GM18517 (cell line): Measurements from ENCODE around the gene SGK1.
"Not testable (repeated sequence)": the region's sequence is repeated elsewhere in the genome, so short reads cannot be mapped to it uniquely, and the experiment has no call there.

ENCODE experiments used
- ATAC-seq: cut with Tn5 transposase; IDR thresholded peaks from one replicate; pipeline ENCODE4 v1.9.1; 2021; ENCODE audit warnings: mild to moderate bottlenecking, moderate library complexity; ENCODE audit not compliant: unreplicated experiment

Gene SGK1

DNA sequence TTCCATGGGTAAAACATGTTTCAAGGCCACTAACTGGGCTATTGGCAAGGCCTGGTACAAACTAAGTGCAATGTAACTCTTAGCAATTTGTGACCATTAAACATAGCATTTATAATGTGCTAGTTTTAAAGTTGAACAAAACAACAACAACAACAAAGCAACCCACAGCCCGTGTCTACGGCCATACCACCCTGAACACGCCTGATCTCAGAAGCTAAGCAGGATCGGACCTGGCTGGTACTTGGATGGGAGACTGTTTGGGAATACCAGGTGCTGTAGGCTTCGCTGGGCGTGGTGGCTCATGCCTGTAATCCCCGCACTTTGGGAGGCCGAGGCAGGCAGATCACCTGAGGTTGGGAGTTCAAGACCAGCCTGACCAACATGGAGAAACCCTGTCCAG is 61.0 kb downstream of the SGK1 start:
- ATAC-seq = no peak

DNA sequence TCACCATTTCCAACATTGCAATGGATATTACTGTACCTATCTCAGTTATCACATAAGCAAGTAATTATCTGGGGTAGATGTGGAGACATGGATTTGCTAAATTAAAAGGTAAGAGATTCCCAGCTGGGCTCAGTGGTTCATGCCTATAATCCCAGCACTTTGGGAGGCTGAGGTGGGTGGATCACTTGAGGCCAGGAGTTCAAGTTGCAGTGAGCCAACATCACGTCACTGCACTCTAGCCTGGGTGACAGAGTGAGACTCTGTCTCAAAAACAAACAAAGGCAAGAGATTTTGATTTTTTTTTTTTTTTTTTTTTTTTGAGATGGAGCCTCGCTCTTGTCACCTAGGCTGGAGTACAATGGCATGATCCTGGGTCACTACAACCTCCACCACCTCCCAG is 62.6 kb downstream of the SGK1 start:
- ATAC-seq = not testable (repeated sequence)

DNA sequence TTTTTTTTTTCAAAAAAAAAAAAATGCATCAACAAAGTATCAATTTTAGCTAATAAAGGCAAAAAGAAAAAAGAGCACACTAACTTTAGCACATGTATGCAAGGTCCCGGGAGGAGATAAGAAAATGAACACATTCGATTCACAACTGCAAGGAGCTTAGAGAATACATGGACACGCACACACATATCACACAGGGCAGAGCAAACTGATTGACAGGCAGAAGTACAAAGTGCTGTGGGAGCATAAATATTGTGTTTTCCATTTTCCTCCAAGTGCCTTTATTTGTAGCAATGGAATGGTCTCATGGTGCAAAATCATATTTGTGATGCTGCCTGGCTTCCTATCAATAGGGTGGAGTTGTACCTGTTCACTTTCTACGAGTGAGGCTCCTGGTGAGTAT is 63.8 kb downstream of the SGK1 start:
- ATAC-seq = no peak

DNA sequence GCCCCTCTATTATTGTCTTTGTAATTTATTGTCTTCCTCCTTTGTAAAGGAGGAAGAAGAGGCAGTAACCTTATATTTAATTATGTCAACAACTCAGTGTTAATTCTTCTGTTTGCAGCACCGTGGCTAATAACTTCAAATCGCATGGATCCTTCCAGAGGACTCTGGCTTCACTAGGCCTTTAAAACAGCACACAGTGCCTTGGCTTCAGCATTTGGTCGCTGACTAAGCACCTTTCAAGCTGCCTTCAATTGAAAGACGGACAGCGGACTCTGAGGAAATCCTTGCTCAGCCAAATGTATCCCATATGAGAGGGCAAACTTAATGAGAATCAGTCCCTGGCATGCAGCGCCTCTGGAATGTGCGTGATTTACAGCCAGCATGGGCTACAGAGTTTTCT is 64.2 kb downstream of the SGK1 start:
- ATAC-seq = no peak

DNA sequence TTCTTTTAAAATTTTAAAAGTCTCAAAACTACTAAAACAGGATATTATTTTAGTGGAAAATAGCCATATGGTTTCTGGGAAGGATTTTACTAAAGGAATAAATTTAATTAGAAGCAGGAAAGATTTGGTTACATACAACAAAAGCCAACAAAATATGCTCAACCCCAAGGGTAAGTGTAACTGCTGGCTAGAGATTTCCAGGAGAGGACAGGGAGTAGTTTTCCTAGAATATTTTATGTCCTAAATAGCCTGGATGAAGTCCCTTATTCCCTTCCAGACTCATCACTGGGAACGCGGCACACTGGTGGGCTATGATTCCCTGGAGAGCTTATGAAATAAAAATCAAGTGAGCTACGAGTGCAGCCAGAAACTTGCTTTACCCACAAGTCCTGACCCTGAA is 66.6 kb downstream of the SGK1 start:
- ATAC-seq = no peak

DNA sequence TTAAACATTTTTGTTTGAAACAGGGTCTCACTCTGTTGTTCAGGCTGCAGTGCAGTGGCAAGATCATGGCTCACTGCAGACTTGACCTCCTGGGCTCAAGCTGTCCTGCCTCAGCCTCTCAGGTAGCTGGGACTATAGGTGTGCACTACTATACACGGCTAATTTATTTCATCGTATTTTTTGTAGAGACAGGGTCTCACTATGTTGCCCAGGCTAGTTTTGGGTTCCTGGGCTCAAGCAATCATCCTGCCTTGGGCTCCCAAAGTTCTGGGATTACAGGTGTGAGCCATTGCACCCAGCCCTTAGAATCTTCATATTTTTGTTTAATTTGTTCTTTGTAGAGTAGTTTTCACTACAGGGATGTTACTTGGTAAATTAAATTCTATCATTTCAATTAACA is 67.1 kb downstream of the SGK1 start:
- no peak for ATAC-seq

DNA sequence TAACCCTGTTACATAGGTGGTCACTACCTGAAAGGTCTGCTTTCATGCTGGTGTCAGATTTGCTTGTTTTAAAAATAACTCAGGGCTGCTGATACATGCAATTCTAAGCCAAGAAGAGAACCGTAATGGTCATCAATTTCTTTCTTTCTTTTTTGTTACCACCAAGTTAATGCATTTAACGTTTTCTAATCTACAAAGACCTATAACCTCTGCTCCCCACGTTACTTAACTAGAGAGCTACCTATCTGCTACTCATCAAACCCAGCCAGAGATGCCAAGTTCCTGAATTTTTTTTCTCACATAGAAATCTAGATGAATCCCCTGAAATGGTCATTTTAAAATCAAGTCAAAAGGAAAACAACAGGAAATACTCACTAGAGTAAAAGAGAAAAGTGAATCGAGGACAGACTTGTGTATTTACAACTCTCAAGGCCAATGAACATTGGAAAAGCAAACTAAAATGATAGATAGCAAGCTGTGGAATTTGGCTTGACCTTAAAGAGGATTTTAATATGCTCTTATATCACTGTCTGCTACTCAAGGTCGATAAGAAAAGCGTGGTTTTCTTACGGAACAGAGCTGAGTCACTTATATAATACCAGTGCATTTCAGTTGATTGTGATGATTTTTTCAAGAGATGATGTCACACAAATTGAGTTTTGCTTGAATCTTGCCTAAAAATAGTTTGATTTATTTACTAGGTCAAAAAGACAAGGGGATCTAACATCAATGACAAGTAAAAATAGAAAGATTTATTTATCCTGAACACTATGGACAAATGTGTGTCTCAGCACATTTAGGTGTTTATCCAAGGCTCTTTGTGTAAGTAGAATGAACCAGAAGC is 67.9 kb downstream of the SGK1 start:
- no peak for ATAC-seq

DNA sequence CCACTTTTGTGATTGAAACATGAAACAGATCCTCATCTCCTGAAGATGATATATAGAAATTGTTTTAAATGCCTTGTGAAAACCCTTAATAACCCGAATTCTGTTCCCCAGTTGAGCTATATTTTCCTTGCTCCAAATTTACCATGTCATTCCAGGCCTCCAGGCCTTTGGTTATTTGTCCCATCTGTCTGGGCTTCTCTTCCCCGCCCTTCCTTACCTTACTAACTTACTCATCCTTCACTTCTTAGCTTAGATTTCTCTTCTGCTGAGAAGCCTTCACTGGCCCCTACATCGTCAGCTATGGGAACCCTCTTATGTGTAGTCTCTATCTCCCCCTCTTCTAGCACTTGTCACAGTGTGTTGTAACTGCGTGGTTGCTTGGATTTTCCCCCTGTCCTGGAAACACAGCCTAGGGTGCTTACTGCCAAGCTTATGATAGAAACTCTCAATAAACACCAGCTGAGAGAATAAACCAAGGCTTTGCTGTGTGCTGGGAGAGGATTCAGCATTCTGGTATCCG is 68.6 kb downstream of the SGK1 start:
- ATAC-seq = no peak

DNA sequence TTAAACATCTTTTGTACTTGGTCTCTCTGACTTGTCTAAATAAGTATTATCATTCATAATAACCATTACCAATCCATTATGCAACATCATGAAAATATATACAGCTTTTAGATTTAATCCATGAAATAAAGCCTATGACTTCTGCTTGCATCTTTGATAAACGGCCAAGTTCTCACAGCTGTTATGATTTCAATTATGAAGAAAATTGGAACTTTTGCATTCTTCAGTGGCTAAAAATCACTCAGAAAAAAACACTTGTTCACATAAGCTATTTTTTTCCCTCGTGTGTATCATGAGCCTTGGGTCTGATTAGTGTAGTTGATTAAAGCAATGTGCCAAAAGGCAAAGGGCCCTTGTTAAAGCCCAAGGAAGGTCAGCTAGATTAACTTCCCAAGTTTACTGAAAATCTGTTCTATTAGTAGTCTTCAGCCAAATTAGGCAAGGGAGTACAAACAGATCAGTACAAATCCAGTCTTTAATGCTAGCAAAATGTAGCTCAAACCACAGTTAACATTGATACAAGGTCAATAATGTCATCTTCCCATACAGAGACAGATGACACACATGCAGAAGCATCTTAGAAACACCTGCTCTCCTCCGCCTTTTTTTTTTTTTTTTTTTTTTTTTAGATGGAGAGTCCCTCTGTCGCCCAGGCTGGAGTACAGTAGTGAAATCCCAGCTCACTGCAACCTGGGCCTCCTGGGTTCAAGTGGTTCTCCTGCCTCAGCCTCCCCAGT is 69.9 kb downstream of the SGK1 start:
- no peak for ATAC-seq

DNA sequence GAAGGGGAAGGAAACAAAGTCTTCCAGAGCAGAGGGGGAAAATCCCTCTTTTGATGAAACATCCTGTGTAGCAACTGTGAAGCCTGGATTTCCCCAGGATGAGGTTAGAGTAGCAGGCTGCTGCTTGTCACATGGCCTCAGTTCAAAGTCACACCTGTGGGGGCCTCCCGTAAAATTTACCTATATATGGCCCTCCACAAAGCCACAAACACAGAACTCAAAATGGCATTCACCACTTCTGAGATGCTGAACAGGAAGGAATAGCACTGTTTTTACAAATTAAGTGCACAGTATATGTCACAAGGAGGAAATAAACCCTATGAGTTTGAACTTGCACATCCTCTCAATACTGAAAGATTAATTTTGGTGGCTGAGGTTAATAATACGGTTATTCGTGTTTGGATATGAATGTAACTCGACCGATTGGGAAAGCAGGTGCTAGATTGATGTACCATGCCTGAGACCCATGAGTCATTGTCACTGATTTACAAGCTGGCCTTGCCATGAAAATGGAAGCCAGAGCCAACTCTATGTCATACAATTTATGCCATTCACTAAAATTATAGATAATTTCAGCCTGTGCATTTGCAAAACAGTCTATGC is 70.6 kb downstream of the SGK1 start:
- peak; percentile 95 for ATAC-seq

DNA sequence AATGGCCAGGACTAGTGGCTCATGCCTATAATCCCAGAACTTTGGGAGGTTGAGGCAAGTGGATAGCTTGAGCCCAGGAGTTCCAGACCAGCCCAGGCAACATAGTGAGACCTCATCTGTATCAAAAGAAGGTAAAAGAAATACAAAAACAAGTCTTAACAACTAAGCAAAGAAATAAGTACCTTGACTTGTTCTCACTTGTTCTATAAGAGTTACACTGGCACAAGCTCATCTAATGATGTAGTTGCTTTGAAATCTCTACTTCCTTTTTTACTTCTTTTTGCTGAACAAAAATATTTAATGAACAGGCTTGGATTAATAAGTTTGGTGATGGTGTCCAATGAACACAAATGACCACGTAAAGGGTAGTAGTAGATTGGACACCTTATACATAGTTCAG is 72.2 kb downstream of the SGK1 start:
- no peak for ATAC-seq

DNA sequence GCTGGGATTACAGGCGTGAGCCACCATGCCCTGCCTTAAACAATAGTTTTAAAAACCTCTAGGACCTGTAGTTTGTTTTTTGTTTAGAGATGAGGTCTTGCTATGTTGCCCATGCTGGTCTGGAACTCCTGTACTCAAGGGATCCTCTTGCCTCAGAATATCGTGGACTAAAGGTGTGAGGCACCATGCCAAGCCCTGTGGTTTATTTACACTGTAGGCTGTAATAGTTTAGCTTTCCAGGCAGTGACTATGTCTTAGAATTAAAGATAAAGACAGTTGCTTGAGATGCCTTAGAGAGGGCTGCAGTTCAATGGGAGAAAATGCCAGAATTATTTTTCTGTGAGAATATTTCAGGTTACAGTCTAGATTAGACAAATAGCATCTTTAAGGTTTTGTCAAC is 72.9 kb downstream of the SGK1 start:
- no peak for ATAC-seq

DNA sequence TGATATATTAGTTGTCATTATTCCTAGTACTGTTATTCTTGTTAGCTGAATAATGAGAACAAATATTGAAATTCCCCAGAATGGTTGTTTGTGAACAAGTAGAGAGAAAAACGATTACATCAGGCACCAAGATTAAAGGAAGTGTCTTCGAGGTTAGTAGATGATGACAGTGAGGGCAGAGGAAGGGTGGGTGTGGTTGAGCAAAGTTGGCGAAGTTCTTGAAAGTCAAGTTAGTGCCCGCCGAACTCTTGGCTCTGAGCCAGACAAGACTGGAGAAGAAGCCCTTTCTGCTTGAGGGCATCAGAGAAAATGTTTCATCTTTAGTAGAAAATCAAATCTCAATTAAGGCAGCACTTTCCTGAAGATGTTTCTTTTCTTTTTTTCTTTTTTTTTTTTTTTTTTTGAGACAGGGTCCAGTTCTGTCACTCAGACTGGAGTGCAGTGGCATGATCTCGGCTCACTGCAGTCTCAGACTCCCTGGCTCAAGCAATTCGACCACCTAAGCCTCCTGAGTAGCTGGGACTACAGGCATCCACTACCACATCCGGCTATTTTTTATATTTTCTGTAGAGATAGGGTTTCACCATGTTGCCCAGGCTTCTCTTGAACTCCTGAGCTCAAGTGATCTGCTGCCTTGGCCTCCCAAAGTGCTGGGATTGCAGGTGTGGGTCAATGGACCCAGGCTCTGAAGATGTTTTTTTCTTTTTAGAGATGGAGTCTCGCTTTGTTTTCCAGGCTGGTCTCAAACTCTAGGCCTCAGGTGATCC is 77.1 kb downstream of the SGK1 start:
- no peak for ATAC-seq

DNA sequence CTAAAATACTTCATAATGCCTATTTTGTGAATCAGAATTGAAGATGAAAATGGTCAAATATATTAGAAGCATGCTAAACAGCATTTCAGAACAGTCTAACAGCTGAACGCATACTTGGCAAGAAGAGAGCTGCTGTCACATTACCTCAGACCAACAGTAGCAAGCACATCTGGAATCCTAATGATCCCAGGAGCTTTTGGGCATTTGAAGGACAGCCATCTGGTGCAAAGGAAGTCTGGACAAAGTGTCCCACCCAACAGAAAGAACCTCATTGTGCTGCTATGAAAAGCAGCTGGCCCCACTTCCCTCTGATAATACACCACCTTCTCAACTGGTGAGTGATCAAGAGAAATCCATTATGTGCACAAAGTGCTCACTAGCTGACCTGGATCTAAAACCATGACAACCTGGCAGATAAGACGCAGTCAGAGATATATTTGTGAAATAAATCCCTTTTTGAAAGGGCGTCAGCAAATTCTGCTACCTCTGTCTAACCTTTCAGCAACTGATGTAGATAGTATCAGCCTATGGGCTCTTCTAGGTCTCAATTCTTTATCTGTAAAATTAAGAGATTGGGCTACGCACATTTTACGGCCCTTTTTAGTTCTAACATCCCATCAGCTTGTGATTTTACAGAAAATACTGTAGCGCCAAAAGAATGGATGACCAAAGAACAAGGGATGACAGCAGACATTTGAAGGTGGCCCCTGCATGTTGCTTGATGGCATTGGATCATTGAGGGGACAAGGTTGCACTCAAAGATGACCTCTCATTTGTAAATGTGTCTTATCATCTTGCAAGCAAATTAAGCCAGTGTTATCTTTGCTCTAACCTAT is 78.7 kb downstream of the SGK1 start:
- ATAC-seq = no peak

DNA sequence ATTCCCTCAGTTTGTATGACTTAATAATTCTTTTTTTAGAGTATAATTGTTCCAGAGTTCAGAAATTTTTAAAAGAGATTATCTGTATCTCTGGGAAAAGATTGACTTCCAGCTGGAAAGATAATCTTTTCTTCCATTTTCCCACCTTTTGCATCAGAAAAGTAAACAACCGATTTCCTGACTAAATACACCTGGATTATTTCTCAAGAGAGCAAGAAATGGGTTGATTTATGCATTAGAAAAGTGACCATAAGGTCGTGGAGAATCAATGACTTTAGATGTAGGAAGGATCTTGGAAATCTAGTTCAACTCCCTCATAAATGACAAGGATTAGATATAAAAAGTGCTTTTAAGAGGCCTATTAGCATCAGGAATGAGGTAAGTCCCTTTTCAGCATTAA is 79.9 kb downstream of the SGK1 start:
- no peak for ATAC-seq

DNA sequence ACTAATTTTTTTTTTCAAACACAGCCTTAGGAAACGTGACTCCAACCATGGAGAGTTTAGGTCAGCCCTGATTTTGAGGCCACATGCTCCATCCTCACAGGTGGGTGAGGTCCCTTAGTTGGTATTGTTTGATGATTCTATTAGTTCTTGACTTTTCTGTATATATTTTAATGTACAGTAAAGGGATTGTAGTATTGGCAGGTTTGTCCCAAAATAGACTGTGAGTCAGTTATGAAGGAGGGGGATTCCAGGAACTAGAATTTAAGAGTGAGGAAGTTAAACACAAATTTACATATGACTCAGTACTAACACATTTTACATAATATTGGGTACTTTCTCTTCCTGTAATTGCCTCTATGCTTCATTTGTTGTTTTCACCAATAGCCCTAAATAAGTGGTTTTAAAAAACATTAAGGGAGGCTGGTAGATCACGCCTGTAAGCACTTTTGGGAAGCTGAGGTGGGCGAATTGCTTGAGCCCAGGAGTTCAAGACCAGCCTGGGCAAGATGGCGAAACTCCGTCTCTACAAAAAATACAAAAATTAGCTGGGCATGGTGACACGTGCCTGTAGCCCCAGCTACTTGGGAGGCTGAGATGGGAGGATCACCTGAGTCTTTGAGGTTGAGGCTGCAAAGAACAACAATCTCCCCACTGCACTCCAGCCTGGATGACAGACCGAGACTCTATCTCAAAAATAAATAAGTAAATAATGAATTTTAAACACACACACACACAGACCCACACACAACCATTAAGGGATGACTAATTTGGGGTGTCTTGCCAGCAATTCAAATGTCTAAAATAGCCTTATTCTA is 81.8 kb downstream of the SGK1 start:
- ATAC-seq = peak; percentile 98

DNA sequence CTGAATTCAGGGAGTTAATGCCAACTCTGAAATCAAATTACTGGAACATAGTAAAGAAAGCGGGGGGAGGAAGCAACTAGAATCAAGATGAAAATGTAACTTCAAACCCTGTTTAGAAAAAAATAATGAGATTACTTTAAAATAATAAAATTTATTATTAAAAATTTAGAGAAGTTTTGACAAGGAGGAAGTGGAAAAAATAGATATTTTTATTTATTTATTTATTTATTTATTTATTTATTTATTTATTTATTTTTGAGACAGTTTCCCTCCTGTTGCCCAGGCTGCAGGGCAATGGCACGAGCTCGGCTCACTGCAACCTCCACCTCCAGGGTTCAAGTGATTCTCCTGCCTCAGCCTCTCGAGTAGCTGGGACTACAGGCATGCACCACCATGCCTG is 82.6 kb downstream of the SGK1 start:
- ATAC-seq = not testable (repeated sequence)

DNA sequence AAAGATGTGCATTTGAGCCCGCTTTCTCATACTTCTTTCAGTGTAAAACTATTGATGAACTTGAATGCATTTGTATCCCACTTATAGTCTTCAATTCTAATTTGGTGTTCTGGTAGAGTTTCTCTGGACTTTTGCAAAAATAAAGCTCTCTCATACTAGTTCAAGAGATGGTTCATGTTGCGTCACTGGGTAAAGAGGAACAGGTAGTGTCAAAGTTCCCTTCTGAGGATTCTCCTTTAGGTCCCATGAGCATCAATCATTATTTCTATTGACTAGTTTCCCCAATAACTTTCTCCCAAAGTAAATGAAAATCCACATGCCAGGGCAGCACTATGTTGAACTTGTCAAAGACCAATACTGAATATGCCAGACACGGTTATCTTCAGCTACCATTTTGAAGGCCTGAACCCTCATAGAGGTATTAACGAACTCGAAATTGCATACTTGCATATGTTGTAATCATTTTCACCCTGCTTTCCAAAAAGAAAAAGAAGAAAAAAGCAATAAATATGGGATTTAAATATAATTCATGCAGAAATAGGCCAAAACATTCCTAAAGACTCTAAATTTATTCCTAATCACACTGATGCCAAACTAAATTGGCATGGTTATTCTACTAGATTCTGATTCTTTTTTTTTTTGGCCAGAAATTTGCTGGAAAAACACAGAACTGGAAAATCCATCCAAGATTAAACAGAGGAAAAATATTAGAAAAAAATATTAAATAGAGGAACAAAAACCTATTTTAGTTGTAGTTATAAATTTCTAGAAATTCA is 84.5 kb downstream of the SGK1 start:
- no peak for ATAC-seq

DNA sequence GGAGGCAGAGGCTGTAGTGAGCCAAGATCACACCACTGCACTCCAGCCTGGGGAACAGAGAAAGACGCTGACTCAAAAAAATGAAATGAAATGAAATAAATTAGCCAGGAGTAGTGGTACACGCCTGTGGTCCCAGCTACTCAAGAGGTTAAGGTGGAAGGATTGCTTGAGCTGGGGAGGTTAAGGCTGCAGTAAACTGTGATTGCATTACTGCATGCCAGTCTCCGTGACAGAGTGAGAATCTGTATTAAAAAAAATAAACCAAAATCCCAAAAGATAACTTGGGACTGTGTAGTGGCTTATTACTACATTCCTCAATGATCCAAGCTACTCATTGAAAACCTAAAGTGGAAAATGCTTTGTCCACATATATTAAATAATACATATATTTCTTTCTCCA is 87.0 kb downstream of the SGK1 start:
- no peak for ATAC-seq
